Adipocyte (in vitro differentiated cells): ENCODE data around the gene TCAF2.
"Not testable (repeated sequence)": the region's sequence is repeated elsewhere in the genome, so short reads cannot be mapped to it uniquely, and the experiment has no call there.

Experiments used
- DNase-seq: peaks from one replicate; pipeline ENCODE4 v3.0.0-alpha.2; 2015; ENCODE audit warnings: low read depth
- H3K27me3 ChIP-seq: replicated peaks from 2 replicates; pipeline ENCODE4 v1.7.0; 2013; ENCODE audit warnings: mild to moderate bottlenecking, low read length, moderate library complexity; ENCODE audit not compliant: control insufficient read depth, insufficient read depth
- H3K36me3 ChIP-seq: 2 replicates; pipeline ENCODE4 v1.7.0; 2013; ENCODE audit warnings: low read length, mild to moderate bottlenecking, moderate library complexity; ENCODE audit not compliant: control insufficient read depth, insufficient read depth, severe bottlenecking
- H3K4me1 ChIP-seq: 2 replicates; pipeline ENCODE4 v1.7.0; 2013; ENCODE audit warnings: mild to moderate bottlenecking, low read length, moderate library complexity; ENCODE audit not compliant: control insufficient read depth, insufficient read depth
- H3K4me3 ChIP-seq: 2 replicates; pipeline ENCODE4 v1.7.0; 2013; ENCODE audit warnings: mild to moderate bottlenecking, low read length, moderate library complexity
- H3K9ac ChIP-seq: 2 replicates; pipeline ENCODE4 v1.7.0; 2013; ENCODE audit warnings: mild to moderate bottlenecking, low read length, moderate library complexity
- H3K9me3 ChIP-seq: 2 replicates; pipeline ENCODE4 v1.7.0; 2013; ENCODE audit warnings: mild to moderate bottlenecking, low read length, moderate library complexity; ENCODE audit not compliant: control insufficient read depth

Gene TCAF2

GRCh38 chr7:143620646-143621045 lies at the start of gene TCAF2:
Gene TCAF2 (plus strand): TSS chr7:143620974.
- not testable (repeated sequence) for H3K9ac ChIP-seq, H3K27me3 ChIP-seq, H3K4me1 ChIP-seq, DNase-seq, H3K36me3 ChIP-seq, H3K9me3 ChIP-seq
- peak within 1 kb of the TSS; percentile 59 for H3K4me3 ChIP-seq

GRCh38 chr7:143571501-143571900 lies 49.3 kb upstream of the TCAF2 start, which contains the start of gene CTAGE15:
Gene CTAGE15 (plus strand): TSS chr7:143571801. CDS start chr7:143571818, 17 bp downstream.
- not testable (repeated sequence) for DNase-seq, H3K27me3 ChIP-seq, H3K9ac ChIP-seq, H3K36me3 ChIP-seq, H3K9me3 ChIP-seq, H3K4me3 ChIP-seq, H3K4me1 ChIP-seq

- H3K9me3 ChIP-seq, H3K27me3 ChIP-seq, DNase-seq, H3K4me1 ChIP-seq, H3K36me3 ChIP-seq, H3K4me3 ChIP-seq, H3K9ac ChIP-seq: not testable (repeated sequence)
Measured at GRCh38 chr7:143588183-143588582, 32.6 kb upstream of the TCAF2 start.

- H3K4me3 ChIP-seq, H3K9ac ChIP-seq, DNase-seq, H3K27me3 ChIP-seq, H3K4me1 ChIP-seq, H3K36me3 ChIP-seq, H3K9me3 ChIP-seq: not testable (repeated sequence)
Measured at GRCh38 chr7:143589897-143590296, 30.9 kb upstream of the TCAF2 start.

GRCh38 chr7:143598086-143598485 lies 22.7 kb upstream of the TCAF2 start:
- not testable (repeated sequence) for H3K27me3 ChIP-seq, H3K9me3 ChIP-seq, H3K4me3 ChIP-seq, H3K36me3 ChIP-seq, H3K4me1 ChIP-seq, H3K9ac ChIP-seq, DNase-seq

- H3K4me1 ChIP-seq, H3K9me3 ChIP-seq, H3K36me3 ChIP-seq, H3K4me3 ChIP-seq, DNase-seq, H3K9ac ChIP-seq, H3K27me3 ChIP-seq: not testable (repeated sequence)
Measured at GRCh38 chr7:143603549-143603948, 17.2 kb upstream of the TCAF2 start.

- not testable (repeated sequence) for H3K9ac ChIP-seq, H3K9me3 ChIP-seq, DNase-seq, H3K4me3 ChIP-seq, H3K27me3 ChIP-seq, H3K4me1 ChIP-seq, H3K36me3 ChIP-seq
Measured at GRCh38 chr7:143606088-143606487, 14.7 kb upstream of the TCAF2 start.

GRCh38 chr7:143615545-143615944 lies 5.2 kb upstream of the TCAF2 start:
- DNase-seq, H3K4me3 ChIP-seq, H3K9me3 ChIP-seq, H3K9ac ChIP-seq, H3K4me1 ChIP-seq, H3K36me3 ChIP-seq, H3K27me3 ChIP-seq: not testable (repeated sequence)

- H3K9ac ChIP-seq, DNase-seq, H3K4me3 ChIP-seq, H3K9me3 ChIP-seq, H3K4me1 ChIP-seq, H3K27me3 ChIP-seq, H3K36me3 ChIP-seq: not testable (repeated sequence)
Measured at GRCh38 chr7:143617204-143617603, 3.6 kb upstream of the TCAF2 start.

GRCh38 chr7:143620058-143620457 lies 716 bp upstream of the TCAF2 start:
- not testable (repeated sequence) for DNase-seq, H3K36me3 ChIP-seq, H3K9me3 ChIP-seq, H3K4me1 ChIP-seq, H3K27me3 ChIP-seq, H3K4me3 ChIP-seq, H3K9ac ChIP-seq

- not testable (repeated sequence) for H3K9ac ChIP-seq, H3K9me3 ChIP-seq, H3K27me3 ChIP-seq, H3K4me3 ChIP-seq, DNase-seq, H3K36me3 ChIP-seq, H3K4me1 ChIP-seq
Measured at GRCh38 chr7:143621175-143621574, 401 bp downstream of the TCAF2 start.

GRCh38 chr7:143622130-143622529 lies 1.4 kb downstream of the TCAF2 start:
- not testable (repeated sequence) for H3K9ac ChIP-seq, H3K4me3 ChIP-seq, H3K36me3 ChIP-seq, H3K27me3 ChIP-seq, H3K9me3 ChIP-seq, DNase-seq, H3K4me1 ChIP-seq
